GM19193 (cell line): ENCODE data around the gene PSAPL1.

Experiments used
- POLR2A ChIP-seq: IDR thresholded peaks from 4 replicates; pipeline ENCODE4 v1.6.1; 2011; ENCODE audit not compliant: insufficient read depth, insufficient read length; ENCODE audit errors: extremely low read depth

The PSAPL1 gene

DNA sequence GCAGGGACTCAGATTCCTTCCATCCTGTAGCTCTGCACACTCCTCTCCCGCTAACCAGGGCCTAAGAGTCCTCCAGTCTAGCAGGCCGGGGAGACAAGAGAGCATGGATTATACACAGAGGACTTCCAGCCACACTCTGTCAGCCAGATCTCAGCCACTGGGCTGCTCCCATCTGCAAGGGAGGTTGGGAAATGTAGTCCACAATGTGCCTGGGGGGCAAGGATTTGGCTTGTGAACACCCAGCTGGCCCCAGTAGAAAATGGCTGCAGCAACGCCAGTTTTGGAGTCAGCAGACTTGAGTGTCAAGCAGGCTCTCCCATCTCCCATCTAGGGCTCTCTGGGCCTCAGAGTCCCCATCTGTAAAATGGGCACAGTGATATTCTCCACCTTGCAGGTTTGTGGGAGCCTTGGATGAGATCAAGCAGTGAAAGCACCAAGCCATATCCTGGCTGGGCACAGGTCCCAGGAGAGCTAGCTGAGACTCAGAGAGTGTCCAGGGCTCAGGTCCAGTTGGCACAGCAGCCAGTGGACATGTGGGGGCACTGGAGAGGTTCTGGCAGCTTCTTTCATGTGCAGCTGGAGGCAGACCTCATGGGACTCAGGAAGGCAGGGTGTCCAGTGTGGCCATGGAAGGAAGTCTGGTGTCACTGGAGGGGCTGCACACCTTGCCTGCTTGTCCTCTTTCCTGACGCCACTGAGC is 14.6 kb downstream of the PSAPL1 start:
- no peak for TF ChIP-seq POLR2A

DNA sequence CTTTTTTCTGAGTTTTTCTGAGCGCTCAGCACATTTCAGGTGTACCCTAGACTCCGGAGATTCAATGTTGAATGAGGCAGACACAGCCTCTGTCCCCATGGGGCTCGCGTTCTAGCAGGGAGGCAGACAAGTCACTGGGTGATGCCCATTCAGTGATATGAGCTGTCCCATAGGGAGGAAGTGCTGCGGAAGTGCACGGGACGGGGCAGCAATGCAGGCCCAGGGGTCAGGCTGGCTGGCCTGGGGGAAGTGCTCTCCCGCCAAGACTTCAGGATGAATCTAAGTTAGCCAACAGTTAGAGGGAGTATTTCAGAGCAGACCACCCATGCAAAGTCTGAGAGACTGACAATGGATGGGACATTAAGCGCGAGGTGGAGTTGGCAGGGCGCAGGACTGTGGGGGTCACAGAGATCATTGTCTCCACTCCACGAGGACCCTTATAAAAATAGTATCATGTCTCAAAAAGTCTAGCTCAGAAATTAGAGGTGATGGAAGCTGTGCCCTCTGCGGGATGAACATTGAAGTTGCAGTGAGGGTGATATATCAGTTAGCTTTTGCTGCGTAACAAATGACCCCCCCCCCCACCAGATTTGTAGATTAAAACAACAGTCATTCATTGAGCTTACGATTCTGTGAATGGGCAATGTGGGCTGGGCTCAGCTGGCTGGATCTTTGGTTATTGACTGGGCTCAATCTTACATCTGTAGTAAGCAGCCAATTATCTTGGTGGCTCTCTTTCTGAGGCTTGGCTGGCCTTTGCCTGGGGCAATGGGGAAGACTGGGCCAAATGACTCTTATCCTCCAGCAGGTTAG is 16.4 kb downstream of the PSAPL1 start:
- no peak for TF ChIP-seq POLR2A

DNA sequence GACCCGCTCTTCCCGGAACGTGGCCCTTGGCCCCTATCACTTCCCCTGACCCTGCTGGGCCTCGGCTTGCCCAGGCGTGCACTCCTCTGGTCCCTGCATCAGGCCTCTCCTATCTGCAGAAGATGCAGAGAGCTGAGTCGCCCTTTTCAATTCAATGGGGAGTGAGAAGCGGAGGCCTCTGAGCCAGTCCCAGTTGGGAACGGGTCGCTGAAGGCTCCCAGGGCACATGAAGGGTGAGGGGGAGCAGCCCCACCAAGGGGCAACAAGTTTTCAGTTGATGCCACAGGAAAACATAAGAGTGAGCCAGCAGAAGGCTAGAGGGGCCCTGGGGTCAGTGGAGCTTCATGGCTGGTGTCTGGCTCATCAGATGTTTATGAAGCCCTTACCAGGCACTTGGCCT is 17.1 kb downstream of the PSAPL1 start:
- TF ChIP-seq POLR2A = no peak

DNA sequence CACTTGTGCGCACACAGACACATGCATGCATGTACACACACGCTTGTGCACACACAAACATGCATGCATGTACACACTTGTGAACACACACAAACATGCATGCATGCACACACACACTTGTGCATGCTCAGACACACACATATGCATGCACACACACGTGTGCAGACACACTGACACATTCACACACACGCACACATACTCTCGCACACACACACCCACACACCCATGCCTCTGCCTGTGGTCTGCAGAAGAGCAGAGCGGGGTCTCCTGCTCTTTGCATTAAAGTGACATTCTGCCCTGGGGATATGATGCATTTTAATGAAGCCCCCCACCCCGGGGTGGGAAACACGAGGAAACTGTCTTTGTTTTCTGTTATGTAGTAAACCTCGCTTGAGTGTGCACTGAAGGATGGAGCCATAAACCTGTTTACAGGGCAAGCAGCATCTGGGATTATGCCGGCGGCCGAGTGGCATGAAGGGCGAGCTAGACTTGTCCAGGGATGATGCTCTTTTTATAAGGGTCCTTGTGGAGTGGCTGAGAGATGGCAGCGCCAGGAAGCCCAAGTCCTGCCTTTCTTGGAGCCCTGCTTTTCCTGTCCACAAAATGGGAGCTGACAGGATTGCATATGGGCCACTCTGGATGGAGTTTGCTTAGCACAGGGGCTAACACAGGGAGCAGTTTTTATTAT is 17.8 kb downstream of the PSAPL1 start:
- no peak for TF ChIP-seq POLR2A

DNA sequence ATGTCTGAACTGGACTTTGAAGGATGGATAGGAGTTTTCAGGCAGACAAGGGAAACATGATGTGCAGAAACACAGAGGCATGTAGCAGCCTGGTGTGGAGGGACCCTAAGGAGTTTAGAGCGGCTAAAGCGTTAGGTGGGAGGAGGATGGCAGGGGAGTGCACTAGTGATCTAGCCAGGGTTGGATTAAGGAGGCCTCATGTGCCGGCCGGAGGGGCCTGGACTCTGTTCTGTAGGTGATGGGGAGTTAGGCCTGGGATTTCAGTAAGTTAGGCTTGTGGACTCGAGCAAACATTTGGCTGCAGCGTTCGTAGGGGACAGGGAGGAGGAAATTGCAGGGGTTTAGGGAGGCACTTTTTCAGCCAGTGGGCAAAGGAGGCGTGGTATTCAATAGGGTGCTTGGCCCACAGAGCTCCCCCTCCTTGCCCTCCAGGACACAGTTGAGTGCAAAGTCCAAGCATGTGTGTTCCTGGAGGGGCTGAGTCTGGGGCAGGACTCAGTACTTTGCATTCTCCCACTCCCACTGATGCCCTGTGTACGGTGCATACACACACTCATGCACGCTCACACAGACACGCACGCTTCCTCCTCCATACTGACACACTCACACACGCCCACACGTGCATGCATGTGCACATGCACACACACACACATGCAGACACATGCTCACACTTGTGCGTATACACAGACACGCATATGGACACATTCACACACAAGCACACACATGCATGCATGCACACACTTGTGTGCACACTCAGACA is 18.6 kb downstream of the PSAPL1 start:
- TF ChIP-seq POLR2A = no peak

DNA sequence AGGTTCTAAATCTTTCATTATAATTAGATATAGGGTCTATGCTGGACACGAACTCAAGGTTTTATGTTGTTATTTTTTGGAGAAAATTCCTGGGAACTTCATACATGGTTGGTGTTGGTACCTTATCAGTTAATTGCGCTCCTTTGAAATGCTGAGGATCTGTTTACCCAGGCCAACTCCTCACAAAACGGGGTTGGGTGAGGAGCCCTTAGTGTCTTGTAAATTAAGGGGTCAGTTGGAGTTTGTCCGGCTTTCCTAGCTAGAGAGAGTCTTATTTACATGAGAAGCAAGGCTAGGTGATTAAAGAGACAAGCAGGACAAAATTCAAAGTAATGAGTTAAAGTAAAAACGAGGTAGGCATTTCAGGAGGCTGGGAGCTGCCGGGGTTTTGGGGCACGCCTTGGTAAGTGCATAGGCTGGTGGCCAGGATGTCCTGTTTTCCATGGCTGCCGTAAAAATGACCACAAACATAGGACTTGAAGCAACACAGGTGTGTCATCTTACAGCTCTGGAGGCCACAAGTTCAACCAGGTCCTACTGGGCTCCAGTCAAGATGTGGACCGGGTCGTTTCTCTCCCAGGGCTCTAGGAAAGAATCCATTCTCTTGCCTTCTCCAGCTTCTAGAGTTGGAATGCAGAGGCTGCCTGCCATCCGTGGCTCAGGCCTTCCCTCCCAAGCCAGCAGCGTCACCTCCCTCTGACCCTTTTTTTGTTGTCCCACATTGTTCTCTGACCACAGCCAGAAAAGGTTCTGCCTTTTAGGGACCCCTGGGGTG is 19.8 kb downstream of the PSAPL1 start:
- TF ChIP-seq POLR2A = no peak

DNA sequence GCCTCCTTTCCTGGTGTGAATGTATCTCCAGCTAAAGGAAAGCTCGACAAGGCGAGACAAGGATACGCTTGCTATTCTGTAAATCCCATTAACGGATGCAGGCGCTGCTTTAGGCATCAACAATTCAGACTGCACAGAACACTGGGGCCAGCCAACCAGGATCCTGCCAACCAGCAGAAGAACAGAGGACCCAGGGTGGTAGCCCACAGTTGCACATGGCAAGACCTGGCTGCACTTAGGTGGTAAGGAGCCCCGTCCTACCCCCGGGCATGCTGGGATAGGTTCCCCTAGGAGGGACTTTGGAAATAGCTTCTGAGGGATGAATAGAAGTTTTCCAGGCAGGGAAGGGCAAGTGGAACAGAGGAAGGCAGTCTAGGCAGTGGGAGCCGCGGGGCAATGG is 20.7 kb downstream of the PSAPL1 start:
- no peak for TF ChIP-seq POLR2A

DNA sequence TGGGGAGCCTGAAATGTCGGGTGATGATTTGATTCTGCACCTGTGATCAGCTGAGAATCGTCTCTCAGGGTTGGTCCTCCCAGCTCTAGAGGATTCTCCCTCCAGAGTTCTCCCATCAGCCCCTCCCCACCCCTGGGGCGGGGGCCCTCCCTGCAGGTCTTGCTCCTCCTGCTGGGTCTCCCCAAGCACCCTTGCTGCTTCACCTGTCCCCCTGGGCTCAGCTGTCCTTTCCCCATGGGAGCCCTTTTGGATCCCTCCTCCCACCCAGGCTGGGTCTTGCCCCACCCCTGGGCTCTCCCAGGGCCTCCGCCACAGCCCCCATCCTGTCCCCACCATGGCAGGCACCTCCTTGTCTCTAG is 22.2 kb downstream of the PSAPL1 start:
- no peak for TF ChIP-seq POLR2A

DNA sequence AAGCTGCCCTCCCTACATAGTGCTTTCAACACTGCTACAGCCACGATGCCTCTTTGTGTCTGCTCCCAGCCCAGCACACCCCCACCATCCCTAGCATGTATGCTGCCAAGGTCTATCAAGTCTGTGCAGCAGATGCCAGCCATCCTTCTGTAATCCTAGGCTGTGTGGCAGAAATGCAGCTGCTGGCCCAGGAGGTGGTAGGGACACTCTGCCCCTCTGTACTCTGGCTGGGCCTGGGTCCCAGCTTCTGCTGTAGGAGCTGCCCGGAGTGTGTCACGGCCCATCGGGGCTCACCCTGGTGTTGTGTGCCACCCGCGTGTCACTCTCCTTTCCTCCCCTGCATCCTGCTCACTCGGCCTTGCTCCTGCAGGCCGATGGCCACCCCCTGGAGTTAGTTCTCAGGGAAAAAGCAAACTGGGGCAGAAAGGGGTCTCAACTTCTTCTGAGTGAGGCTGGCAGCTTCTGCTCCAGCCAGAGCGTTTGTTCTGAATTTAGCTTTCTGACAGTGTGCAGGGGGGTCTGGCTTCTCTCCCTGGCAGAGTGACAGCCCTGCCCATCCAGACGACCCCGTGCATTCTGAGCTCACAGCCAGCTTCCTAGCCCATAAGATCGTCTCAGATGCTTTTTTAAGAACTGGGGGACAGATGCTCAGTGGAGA is 22.7 kb downstream of the PSAPL1 start:
- TF ChIP-seq POLR2A = no peak

DNA sequence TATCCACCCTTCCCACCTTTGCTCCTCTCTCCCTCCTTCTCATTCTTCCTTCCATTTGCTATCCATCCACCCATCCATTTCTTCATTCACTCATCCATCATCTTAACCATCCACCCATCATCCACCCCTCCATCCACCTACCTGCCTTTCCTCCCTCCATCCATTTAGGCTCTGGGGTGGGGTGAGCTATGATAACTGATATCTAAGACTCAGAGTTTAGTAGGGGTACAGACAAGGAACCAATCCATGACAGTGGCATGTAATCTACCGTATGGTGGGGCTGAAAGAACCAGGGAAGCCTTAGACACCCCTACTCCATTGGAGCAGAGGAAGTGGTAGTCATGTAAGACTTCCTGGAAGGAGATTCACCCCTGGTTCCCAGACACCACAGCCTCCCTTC is 23.2 kb downstream of the PSAPL1 start:
- no peak for TF ChIP-seq POLR2A

DNA sequence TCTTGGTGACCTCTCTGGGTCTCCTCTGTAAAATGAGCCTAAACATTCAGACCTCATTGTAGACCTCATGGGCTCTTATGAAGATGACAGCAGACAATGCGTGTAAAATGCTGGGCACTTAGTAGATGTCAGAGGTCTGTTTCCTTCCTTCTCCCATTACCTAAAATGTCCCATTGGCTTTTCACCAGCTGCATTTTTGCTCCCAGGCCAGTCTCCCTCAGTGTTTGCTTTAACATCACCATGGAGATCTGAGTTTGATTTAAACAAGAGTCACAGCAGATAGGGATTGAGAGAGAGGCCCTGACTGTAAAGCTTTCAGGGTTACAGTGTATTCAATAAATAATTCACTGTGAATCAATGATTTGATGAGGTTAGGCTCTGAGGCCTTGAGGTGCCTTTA is 24.3 kb downstream of the PSAPL1 start:
- no peak for TF ChIP-seq POLR2A

DNA sequence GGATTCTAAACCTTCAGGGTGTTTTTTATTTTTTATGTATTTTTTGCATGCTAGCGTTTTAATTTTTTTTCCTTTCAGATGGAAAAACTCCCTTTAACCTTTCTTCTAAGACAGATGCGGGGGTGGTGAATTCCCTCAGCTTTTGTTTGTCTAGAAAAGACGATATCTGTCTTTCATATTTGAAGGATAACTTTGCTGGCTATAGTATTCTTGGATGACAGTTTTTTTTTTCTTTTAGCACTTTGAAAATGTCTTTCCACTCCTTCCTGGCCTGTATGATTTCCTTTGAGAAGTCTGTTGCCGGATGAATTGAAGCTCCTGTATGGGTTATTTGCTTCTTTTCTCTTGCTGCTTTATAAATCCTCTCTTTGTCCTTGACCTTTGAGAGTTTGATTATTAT is 26.6 kb downstream of the PSAPL1 start:
- no peak for TF ChIP-seq POLR2A

DNA sequence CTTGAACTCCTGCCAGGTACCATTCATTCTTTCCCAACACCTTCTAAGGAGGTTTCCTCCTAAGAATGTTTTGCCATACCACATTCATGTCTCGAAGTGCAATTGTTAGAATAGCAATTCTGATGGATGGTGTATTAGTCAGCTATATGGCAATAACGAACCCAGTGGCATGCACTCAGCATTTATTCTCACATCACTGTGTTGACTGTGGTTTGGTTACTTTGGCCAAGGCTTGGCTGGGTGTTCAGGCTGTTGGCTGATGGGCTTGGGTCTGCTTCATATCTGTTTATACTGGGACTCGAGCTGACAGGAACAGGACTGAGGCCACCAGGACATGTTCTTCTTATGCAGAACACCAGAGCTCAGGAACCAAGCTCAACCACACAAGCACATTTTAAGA is 31.7 kb downstream of the PSAPL1 start:
- no peak for TF ChIP-seq POLR2A

DNA sequence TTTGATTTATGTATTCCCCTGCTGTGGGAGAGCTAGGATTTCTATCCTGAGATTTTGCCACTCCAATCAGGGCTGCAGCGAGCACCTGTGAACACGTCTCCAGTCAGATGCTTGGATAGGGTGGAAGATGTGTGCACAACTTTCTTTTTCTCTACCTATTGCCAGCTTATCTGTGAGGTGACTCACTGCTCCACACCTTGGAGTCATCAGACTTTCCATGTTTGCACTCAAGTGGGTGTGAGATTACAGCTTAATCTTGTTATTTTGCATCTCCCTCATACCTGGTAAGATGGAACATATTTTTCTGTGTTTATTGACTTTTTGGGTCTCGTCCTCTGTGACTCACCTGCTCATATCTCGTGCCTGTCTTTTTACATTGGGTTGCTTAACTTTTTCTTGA is 32.2 kb downstream of the PSAPL1 start:
- TF ChIP-seq POLR2A = no peak
